ENCODE data around the gene GTPBP3. TPM values are rescaled to one million over a fixed set of nuclear protein-coding genes. Genes with fewer than 3 reads are reported as not detected.

GTPBP3 gene
- total and polyA plus RNA-seq, 9 of the 15 experiments (the other 6 are each of a cell fraction or from before 2014, with no cell fraction given) = 4.9 to 124 (median 22.6) TPM

- FAIRE-seq (peak; percentile 11), DNase-seq (ENCODE audit: extremely low read depth in 1 of 4, low spot score in 3 of 4) (no peak), ATAC-seq (no peak)
- WGBS (ENCODE audit: insufficient coverage, low coverage, missing lambda C conversion rate) = under 1% methylated on average over 28 of the region's 28 CpGs
- ChIA-PET CTCF (ENCODE audit: low intra/inter-chr PET ratio) (interaction anchor here (1.1 kb wide), 1 partner anchor 28 kb away, joined by 3 read pairs; the partner anchor contains the start of gene ANO8), POLR2A (interaction anchor here (0.7 to 7.7 kb wide), 4 partner anchors 18 to 975 kb away, joined by 4 to 78 read pairs (median 4); partner anchors contain the start of genes ANO8 and JUND)
- peak overlapping the region; percentile 94 for H3K4me2 ChIP-seq (ENCODE audit: insufficient read depth, low read length)
- peaks cover 51% of the 10 kb centered on the region for H3K79me2 ChIP-seq (ENCODE audit: control insufficient read depth, insufficient read depth, low read length)
- in situ Hi-C loops (cut with MboI) (no loop called here), intact Hi-C loops (cut with micrococcal nuclease) (no loop called here)
- peak overlapping the region; percentile 85 for H2AFZ ChIP-seq (ENCODE audit: low read depth, low read length)
- no peaks in the 10 kb centered on the region for H3K9me1 ChIP-seq (ENCODE audit: control insufficient read depth, insufficient read depth, low read length)
- H3K36me3 ChIP-seq (ENCODE audit: control insufficient read depth, insufficient read depth, low read length) = peaks cover 16% of the 10 kb centered on the region
- no TSS peak for BruUV-seq (replicated peaks)
- peaks cover 32 to 68% of the 10 kb centered on the region in 2 experiments; a peak in 4 of 5 replicates for H3K4me1 ChIP-seq (replicated peaks in 1 of 2; ENCODE audit: control insufficient read depth in 2 of 2, insufficient read depth in 2 of 2, low read length in 2 of 2)
- no peaks in the 10 kb centered on the region for H3K9me3 ChIP-seq (replicated peaks; ENCODE audit: control insufficient read depth, insufficient read depth, low read depth, low read length)
- H4K20me1 ChIP-seq (replicated peaks; ENCODE audit: control insufficient read depth, insufficient read depth, low read length) = 0 out of 2 replicates have a peak, but pooled peaks cover 5% of the 10 kb centered on the region
- H3K27me3 ChIP-seq (ENCODE audit: control insufficient read depth in 2 of 2, insufficient read depth in 2 of 2, low read length in 2 of 2) = no peaks in the 10 kb centered on the region
- peak overlapping the region; percentile 84 to 94 for H3K9ac ChIP-seq (ENCODE audit: insufficient read depth in 1 of 2, low read depth in 2 of 2, low read length in 2 of 2)
- peak overlapping the region; percentile 86 for H3K27ac ChIP-seq (ENCODE audit: extremely low read depth, low read depth, low read length)
- H3K4me3 ChIP-seq = peak overlapping the region; percentile 58
- TF ChIP-seq ZFX (CRISPR knock-in tag; IDR thresholded peaks at IDR 0.05) (peak; percentile 64), ZMIZ1 (IDR thresholded peaks at IDR 0.05; ENCODE audit: low read depth in 2 of 2, low read length in 2 of 2) (no peak), MYC (IDR thresholded peaks at IDR 0.05; ENCODE audit: low read depth, low read length) (peak; percentile 9; the same call in 1 of the 2 replicates), MYC (CRISPR knock-in tag; IDR thresholded peaks at IDR 0.05; ENCODE audit: borderline replicate concordance, low read depth) (no peak), AFF1 (IDR thresholded peaks at IDR 0.05; ENCODE audit: low read depth in 1 of 2, partially characterized antibody in 2 of 2) (no peak), E2F4 (CRISPR knock-in tag; IDR thresholded peaks at IDR 0.05; ENCODE audit: low read depth) (no peak), YY1 (IDR thresholded peaks at IDR 0.05; ENCODE audit: borderline replicate concordance in 1 of 3, control insufficient read depth in 1 of 3, extremely low read depth in 1 of 3, insufficient read depth in 3 of 3, insufficient read length in 1 of 3, insufficient replicate concordance in 2 of 3, low read depth in 1 of 3, low read length in 2 of 3) (no peak)
- TF ChIP-seq, protein P1, sequence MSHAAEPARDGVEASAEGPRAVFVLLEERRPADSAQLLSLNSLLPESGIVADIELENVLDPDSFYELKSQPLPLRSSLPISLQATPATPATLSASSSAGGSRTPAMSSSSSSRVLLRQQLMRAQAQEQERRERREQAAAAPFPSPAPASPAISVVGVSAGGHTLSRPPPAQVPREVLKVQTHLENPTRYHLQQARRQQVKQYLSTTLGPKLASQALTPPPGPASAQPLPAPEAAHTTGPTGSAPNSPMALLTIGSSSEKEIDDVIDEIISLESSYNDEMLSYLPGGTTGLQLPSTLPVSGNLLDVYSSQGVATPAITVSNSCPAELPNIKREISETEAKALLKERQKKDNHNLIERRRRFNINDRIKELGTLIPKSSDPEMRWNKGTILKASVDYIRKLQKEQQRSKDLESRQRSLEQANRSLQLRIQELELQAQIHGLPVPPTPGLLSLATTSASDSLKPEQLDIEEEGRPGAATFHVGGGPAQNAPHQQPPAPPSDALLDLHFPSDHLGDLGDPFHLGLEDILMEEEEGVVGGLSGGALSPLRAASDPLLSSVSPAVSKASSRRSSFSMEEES (CRISPR knock-in tag; IDR thresholded peaks at IDR 0.05) = 0 out of 2 replicates have a peak, but pooled peaks have one; percentile 0
Observed at GRCh38 chr19:17306285-17306714, 31.1 kb upstream of the GTPBP3 start.
